Endothelial cell of umbilical vein (primary cell): Measurements from ENCODE around the gene DENND1A. TPM values are rescaled to one million over a fixed set of nuclear protein-coding genes. Genes with fewer than 3 reads are reported as not detected.

ENCODE experiments used
- BruUV-seq: library from RNA; stranded (reverse); fragments of 400-500 nt; replicated peaks from 2 replicates; lab custom pipeline; 2021; lab: Mats Ljungman, UMichigan
- CTCF ChIA-PET: fragments of 300-600, 350-600 bp; sonication (Branson Sonifier 250); formaldehyde crosslinking; loops from one replicate; lab custom pipeline; 2021; ENCODE audit warnings: antibody characterized with exemption, inconsistent platforms; lab: Charles Lee
- POLR2A ChIA-PET: fragments of 300-600, 350-600 bp; sonication (Branson Sonifier 250); formaldehyde crosslinking; loops from one replicate; lab custom pipeline; 2021; ENCODE audit warnings: antibody characterized with exemption, inconsistent platforms; lab: Charles Lee
- DNase-seq: peaks from one replicate; pipeline ENCODE4 v3.0.0-alpha.2; 2011; ENCODE audit warnings: low read depth, low spot score
- FAIRE-seq: peaks from 2 replicates; lab custom pipeline; 2011; peaks lifted over from hg19 to GRCh38; lab: Jason Lieb, UNC
- H2AFZ ChIP-seq: 2 replicates; pipeline ENCODE4 v1.6.0; 2012; ENCODE audit warnings: low read depth, low read length, control low read depth, inconsistent platforms
- H3K27ac ChIP-seq: 2 replicates; pipeline ENCODE4 v1.5.1; 2011; ENCODE audit warnings: low read depth, mild to moderate bottlenecking, control low read depth, low read length, moderate library complexity; ENCODE audit not compliant: insufficient read depth
- H3K27me3 ChIP-seq, 2 experiments: 2 replicates each; pipeline versions ENCODE4 v1.6.0 to v1.6.1; 2011; ENCODE audit warnings: low read length in 2 of 2, mixed read lengths in 1 of 2; ENCODE audit not compliant: control insufficient read depth in 2 of 2, insufficient read depth in 2 of 2
- H3K36me3 ChIP-seq, 2 experiments: 2 replicates in 1 of 2; 3 replicates in 1 of 2; pipeline ENCODE4 v1.5.1; 2011; ENCODE audit warnings: low read length in 2 of 2, mild to moderate bottlenecking in 1 of 2, moderate library complexity in 1 of 2; ENCODE audit not compliant: control insufficient read depth in 2 of 2, insufficient read depth in 2 of 2; ENCODE audit errors: extremely low read depth in 1 of 2
- H3K4me1 ChIP-seq: 3 replicates; pipeline ENCODE4 v1.5.1; 2011; ENCODE audit warnings: mild to moderate bottlenecking, low read length; ENCODE audit not compliant: control insufficient read depth, insufficient read depth; ENCODE audit errors: extremely low read depth
- H3K4me2 ChIP-seq: 2 replicates; pipeline ENCODE4 v1.6.1; 2011; ENCODE audit warnings: low read length, control low read depth, mixed read lengths; ENCODE audit not compliant: insufficient read depth
- H3K4me3 ChIP-seq, 3 experiments: fragments of 200-600 bp in 1 of 3; sonication (generic), shearing (Covaris generic) in 1 of 3; replicated peaks in 1 of 3; 2 replicates each; pipeline ENCODE4 v1.5.1; 2011 to 2016; ENCODE audit warnings: control low read depth in 3 of 3, low read length in 3 of 3, mild to moderate bottlenecking in 2 of 3, inconsistent platforms in 1 of 3, low read depth in 1 of 3, moderate library complexity in 1 of 3; ENCODE audit not compliant: insufficient read depth in 1 of 3
- H3K79me2 ChIP-seq: 2 replicates; pipeline ENCODE4 v1.6.0; 2012; ENCODE audit warnings: low read length, inconsistent platforms; ENCODE audit not compliant: control insufficient read depth, insufficient read depth
- H3K9ac ChIP-seq: replicated peaks from 2 replicates; pipeline ENCODE3; 2011; ENCODE audit warnings: low read length, control low read depth; ENCODE audit not compliant: insufficient read depth; ENCODE audit errors: extremely low read depth
- H3K9me1 ChIP-seq: replicated peaks from 3 replicates; pipeline ENCODE4 v1.6.0; 2011; ENCODE audit warnings: mild to moderate bottlenecking, low read length; ENCODE audit not compliant: control insufficient read depth, insufficient read depth; ENCODE audit errors: extremely low read depth
- H3K9me3 ChIP-seq: replicated peaks from 2 replicates; pipeline ENCODE4 v1.5.1; 2012; ENCODE audit warnings: low read length, inconsistent platforms; ENCODE audit not compliant: control insufficient read depth, insufficient read depth
- H4K20me1 ChIP-seq: replicated peaks from 2 replicates; pipeline ENCODE3; 2011; ENCODE audit warnings: mild to moderate bottlenecking, low read length; ENCODE audit not compliant: control insufficient read depth, insufficient read depth; ENCODE audit errors: extremely low read depth
- CTCF ChIP-seq, 2 donors: IDR thresholded peaks; 1 replicate in 1 of 2; 2 replicates in 1 of 2; pipeline ENCODE4 v1.5.1; 2011; ENCODE audit warnings: low read length in 2 of 2, mild to moderate bottlenecking in 2 of 2, moderate library complexity in 2 of 2, control low read depth in 1 of 2, inconsistent platforms in 1 of 2, low read depth in 1 of 2; ENCODE audit not compliant: insufficient read depth in 1 of 2; ENCODE audit errors: extremely low read depth in 1 of 2
- EZH2 ChIP-seq: IDR thresholded peaks from 2 replicates; pipeline ENCODE4 v1.6.1; 2012; ENCODE audit warnings: borderline replicate concordance, low read depth, mild to moderate bottlenecking, moderate library complexity, low read length, inconsistent platforms; ENCODE audit not compliant: severe bottlenecking
- FOS ChIP-seq: IDR thresholded peaks from 2 replicates; pipeline ENCODE4 v1.6.1; 2011; ENCODE audit warnings: mild to moderate bottlenecking, low read length, moderate library complexity, borderline replicate concordance; ENCODE audit not compliant: insufficient read depth
- GATA2 ChIP-seq: IDR thresholded peaks from 2 replicates; pipeline ENCODE4 v1.7.0; 2011; ENCODE audit warnings: low read depth, mild to moderate bottlenecking, moderate library complexity, mixed read lengths, low read length; ENCODE audit not compliant: insufficient read length, insufficient read depth
- JUN ChIP-seq: IDR thresholded peaks from 2 replicates; pipeline ENCODE4 v1.6.1; 2011; ENCODE audit warnings: borderline replicate concordance, low read depth; ENCODE audit not compliant: insufficient read length, insufficient read depth
- MAX ChIP-seq: IDR thresholded peaks from 2 replicates; pipeline ENCODE4 v1.6.1; 2011; ENCODE audit not compliant: insufficient read depth, insufficient read length
- MYC ChIP-seq: IDR thresholded peaks from one replicate; pipeline ENCODE4 v1.6.1; 2011; ENCODE audit warnings: mild to moderate bottlenecking, low read depth, low read length
- POLR2A ChIP-seq: IDR thresholded peaks from 2 replicates; pipeline ENCODE4 v1.6.1; 2012; ENCODE audit warnings: low read depth, mild to moderate bottlenecking, control low read depth, low read length
- POLR2AphosphoS5 ChIP-seq: IDR thresholded peaks from 2 replicates; pipeline ENCODE4 v1.6.1; 2012; ENCODE audit warnings: low read depth, mild to moderate bottlenecking, control low read depth, low read length, moderate library complexity; ENCODE audit not compliant: insufficient read depth
- dilution Hi-C: fragments of 300-500 bp; cut with MboI; formaldehyde crosslinking; loops from one replicate; pipeline ENCODE4 v1.15.0; 2019; ENCODE audit warnings: low sequenced_read_pairs; ENCODE audit not compliant: extremely low pct_ligation_motif_present
- intact Hi-C: fragments of 100-400 bp; cut with micrococcal nuclease; formaldehyde crosslinking; loops from one replicate; pipeline ENCODE4 v1.10.0; 2022
- polyA plus RNA-seq, 4 experiments: library from polyadenylated mRNA; depleted of rRNA in 3 of 4; stranded (reverse) in 3 of 4; unstranded in 1 of 4; fragments of >200 nt; gene quantifications; 2 replicates each; pipeline versions ENCODE4 v1.2.1 to v1.2.3, GENCODE V29; 2011 to 2012; ENCODE audit warnings: missing spikeins in 1 of 4
- total RNA-seq: library from RNA; stranded (reverse); gene quantifications from 2 replicates; pipeline ENCODE4 v1.2.3, GENCODE V29; 2021

The DENND1A gene
- total and polyA plus RNA-seq, 2 donors (not counting 3 experiments of a cell fraction or from before 2014, with no cell fraction given): 18.5 to 24.5 TPM

GRCh38 chr9:123948286-123948685 lies 18.4 kb upstream of the DENND1A start:
- TF ChIP-seq FOS: no peak
- no peak for TF ChIP-seq CTCF (IDR thresholded peaks at IDR 0.05; ENCODE audit: extremely low read depth in 1 of 2, insufficient read depth in 1 of 2, low read depth in 1 of 2, low read length in 2 of 2)
- TF ChIP-seq POLR2AphosphoS5: no peak
- no peak for TF ChIP-seq JUN
- TF ChIP-seq MYC: no peak
- TF ChIP-seq POLR2A: no peak
- no peak for TF ChIP-seq EZH2
- no peak for TF ChIP-seq MAX
- TF ChIP-seq GATA2: no peak
- intact Hi-C loops (no loop called here), dilution Hi-C loops (no loop called here)
- H3K9ac ChIP-seq: no peak overlapping the region
- peaks cover 0 to 3% of the 10 kb centered on the region in 2 experiments for H3K27me3 ChIP-seq
- no peak for FAIRE-seq
- no peaks in the 10 kb centered on the region for H4K20me1 ChIP-seq
- no peak overlapping the region for H3K4me3 ChIP-seq
- H3K4me1 ChIP-seq: no peaks in the 10 kb centered on the region
- H2AFZ ChIP-seq: no peak overlapping the region
- no peaks in the 10 kb centered on the region for H3K9me1 ChIP-seq
- H3K79me2 ChIP-seq: no peaks in the 10 kb centered on the region
- no peaks in the 10 kb centered on the region for H3K9me3 ChIP-seq
- CTCF ChIA-PET: no interaction called here
- BruUV-seq: no TSS peak
- no peaks in the 10 kb centered on the region for H3K36me3 ChIP-seq
- no peak overlapping the region for H3K27ac ChIP-seq
- no peak for DNase-seq
- H3K4me2 ChIP-seq: no peak overlapping the region
- POLR2A ChIA-PET: no interaction called here
